NCI-H1436 (cell line): ENCODE results near the gene EMC7.

ENCODE experiments used
- DNase-seq: peaks from one replicate; lab custom pipeline; 2025; lab: John Stamatoyannopoulos, UW

EMC7 gene

GRCh38 chr15:34038023-34038870 lies 63.4 kb downstream of the EMC7 start:
- peak; percentile 33 for DNase-seq
